Spleen (tissue), 7 donors: Measurements from ENCODE around the gene LRBA.

Experiments
- POLR2AphosphoS5 ChIP-seq, 3 donors: sonication (generic); formaldehyde crosslinking; IDR thresholded peaks; one replicate each; pipeline ENCODE4 v1.5.1; 2017; ENCODE audit warnings: antibody characterized with exemption in 3 of 3
- TF ChIP-seq, protein P1 (sequence below), 11 experiments: fragments of 200-600 bp in 7 of 11; fragments of 450-650 bp in 4 of 11; sonication (generic) in 4 of 11; IDR thresholded peaks in 8 of 11; conservative IDR thresholded peaks in 3 of 11; 1 replicate in 7 of 11; 2 replicates in 4 of 11; pipeline versions ENCODE4 v1.4.0 to v1.8.0; 2016 to 2021; ENCODE audit warnings: antibody characterized with exemption in 11 of 11, inconsistent platforms in 4 of 11, mild to moderate bottlenecking in 1 of 11
- donor health status: DM: no; HTN: no; CAD: no; lungs with moderate emphysema.
- donor health status: DM: no; HTN: no; CAD: no.
- donor health status: DM: no; HTN: no; CAD: no.

DNA sequence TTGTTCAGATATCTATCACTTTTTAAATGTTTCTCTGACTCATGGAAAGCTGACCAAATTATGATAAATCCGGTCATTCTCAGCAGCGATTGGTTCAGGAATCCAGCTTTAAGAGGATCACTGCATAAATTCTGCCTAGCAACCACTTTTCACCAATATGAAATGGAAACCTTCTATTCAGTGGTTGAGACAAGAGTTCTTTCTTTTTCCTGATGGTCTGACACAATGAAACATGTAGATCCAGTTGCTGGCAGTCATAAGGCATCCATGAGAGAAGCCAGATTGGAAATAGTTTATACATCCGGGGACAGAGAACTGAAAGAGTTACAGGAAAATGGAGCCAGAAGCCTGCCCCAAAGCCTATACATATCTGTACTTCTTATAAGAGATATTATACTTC is 406.0 kb downstream of the LRBA start:
- TF ChIP-seq, protein P1, sequence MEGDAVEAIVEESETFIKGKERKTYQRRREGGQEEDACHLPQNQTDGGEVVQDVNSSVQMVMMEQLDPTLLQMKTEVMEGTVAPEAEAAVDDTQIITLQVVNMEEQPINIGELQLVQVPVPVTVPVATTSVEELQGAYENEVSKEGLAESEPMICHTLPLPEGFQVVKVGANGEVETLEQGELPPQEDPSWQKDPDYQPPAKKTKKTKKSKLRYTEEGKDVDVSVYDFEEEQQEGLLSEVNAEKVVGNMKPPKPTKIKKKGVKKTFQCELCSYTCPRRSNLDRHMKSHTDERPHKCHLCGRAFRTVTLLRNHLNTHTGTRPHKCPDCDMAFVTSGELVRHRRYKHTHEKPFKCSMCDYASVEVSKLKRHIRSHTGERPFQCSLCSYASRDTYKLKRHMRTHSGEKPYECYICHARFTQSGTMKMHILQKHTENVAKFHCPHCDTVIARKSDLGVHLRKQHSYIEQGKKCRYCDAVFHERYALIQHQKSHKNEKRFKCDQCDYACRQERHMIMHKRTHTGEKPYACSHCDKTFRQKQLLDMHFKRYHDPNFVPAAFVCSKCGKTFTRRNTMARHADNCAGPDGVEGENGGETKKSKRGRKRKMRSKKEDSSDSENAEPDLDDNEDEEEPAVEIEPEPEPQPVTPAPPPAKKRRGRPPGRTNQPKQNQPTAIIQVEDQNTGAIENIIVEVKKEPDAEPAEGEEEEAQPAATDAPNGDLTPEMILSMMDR (IDR thresholded peaks at IDR 0.05 in 8 of 11, conservative IDR thresholded peaks at IDR 0.05 in 3 of 11), result no peak
- TF ChIP-seq POLR2AphosphoS5 (IDR thresholded peaks at IDR 0.05), result no peak
